ENCODE data around the gene APOL6.

APOL6 gene

DNA sequence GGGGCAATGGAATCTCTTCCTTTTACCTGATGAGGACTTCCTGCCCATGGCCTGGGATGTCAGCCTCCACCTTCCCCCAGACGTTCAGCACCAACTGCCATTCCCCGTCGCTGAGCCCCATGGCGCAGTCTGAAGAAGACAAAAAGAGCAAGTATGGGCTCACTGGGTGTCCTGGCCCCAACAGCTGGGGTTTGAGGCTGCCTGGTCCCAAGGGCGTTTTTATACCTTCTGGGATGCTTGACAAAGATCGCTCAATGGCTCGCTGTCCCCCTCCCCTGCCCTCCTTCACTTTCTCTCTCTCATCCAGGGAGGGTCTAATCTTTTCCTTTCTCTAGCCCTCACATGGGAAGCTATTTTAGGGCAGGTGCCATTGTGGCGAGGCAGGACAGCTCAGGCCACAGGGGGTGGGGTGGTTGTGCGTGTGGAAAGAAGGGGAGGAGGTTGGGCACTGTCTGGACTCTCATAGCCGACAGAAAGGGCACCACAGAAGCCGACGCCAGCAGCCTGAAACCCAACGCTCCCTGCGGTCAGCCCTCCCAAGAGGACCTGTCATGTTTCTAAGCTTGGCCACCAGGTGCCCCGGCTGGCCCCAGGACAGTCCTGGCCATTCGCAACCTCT lies 31.0 kb upstream of the APOL6 start, which contains the start of gene MB:
TSS of gene MB (minus strand) at position 193 of the 619 bp plus-strand sequence. CDS start at position 121, 72 bp downstream.
- Histone ChIP-seq H2BK5ac (ENCODE audit: low read depth, low read length, poor library complexity, severe bottlenecking) (no peak within 1 kb of the TSS), H3K9me3 (ENCODE audit: control insufficient read depth, low read length) (no peaks in the 10 kb centered on the region), H3K4me1 (ENCODE audit: control insufficient read depth, insufficient read depth, low read depth, low read length) (peaks cover 5% of the 10 kb centered on the region), H3K9ac (ENCODE audit: low read length) (no peak within 1 kb of the TSS), H3K79me1 (replicated peaks; ENCODE audit: low read length, poor library complexity, severe bottlenecking) (no peaks in the 10 kb centered on the region), H3K4me3 (ENCODE audit: insufficient read depth in 1 of 2, low read depth in 1 of 2, low read length in 2 of 2) (no peak within 1 kb of the TSS), H3K27ac (ENCODE audit: low read length, poor library complexity, severe bottlenecking) (no peak within 1 kb of the TSS), H4K8ac (ENCODE audit: low read length) (no peak within 1 kb of the TSS), H2BK120ac (ENCODE audit: low read depth, low read length) (no peak within 1 kb of the TSS), H3K14ac (ENCODE audit: low read length in 2 of 2) (no peak within 1 kb of the TSS), H2BK12ac (ENCODE audit: low read length in 2 of 2) (no peak within 1 kb of the TSS), H3K23ac (ENCODE audit: low read length in 2 of 2) (no peak within 1 kb of the TSS), H4K91ac (ENCODE audit: low read length) (no peak within 1 kb of the TSS), H3K36me3 (ENCODE audit: control insufficient read depth in 1 of 2, insufficient read depth in 2 of 2, low read depth in 1 of 2, low read length in 2 of 2) (no peaks in the 10 kb centered on the region), H3K27me3 (ENCODE audit: control insufficient read depth in 1 of 2, insufficient read depth in 1 of 2, low read length in 2 of 2) (peaks cover 0 to 29% of the 10 kb centered on the region in 2 experiments), H2BK15ac (ENCODE audit: low read depth, poor library complexity, severe bottlenecking) (no peak within 1 kb of the TSS), H3K18ac (ENCODE audit: low read depth in 1 of 2, low read length in 2 of 2) (no peak within 1 kb of the TSS), H3K4me2 (ENCODE audit: low read length, poor library complexity, severe bottlenecking) (no peak within 1 kb of the TSS), H2AK5ac (ENCODE audit: low read length, severe bottlenecking) (no peak within 1 kb of the TSS), H3K4ac (ENCODE audit: low read depth in 1 of 2, low read length in 2 of 2) (no peak within 1 kb of the TSS), H2AFZ (ENCODE audit: low read depth, low read length) (no peak within 1 kb of the TSS)
- DNase-seq: no peak
- 81% methylated on average over 15 of the region's 16 CpGs for WGBS

DNA sequence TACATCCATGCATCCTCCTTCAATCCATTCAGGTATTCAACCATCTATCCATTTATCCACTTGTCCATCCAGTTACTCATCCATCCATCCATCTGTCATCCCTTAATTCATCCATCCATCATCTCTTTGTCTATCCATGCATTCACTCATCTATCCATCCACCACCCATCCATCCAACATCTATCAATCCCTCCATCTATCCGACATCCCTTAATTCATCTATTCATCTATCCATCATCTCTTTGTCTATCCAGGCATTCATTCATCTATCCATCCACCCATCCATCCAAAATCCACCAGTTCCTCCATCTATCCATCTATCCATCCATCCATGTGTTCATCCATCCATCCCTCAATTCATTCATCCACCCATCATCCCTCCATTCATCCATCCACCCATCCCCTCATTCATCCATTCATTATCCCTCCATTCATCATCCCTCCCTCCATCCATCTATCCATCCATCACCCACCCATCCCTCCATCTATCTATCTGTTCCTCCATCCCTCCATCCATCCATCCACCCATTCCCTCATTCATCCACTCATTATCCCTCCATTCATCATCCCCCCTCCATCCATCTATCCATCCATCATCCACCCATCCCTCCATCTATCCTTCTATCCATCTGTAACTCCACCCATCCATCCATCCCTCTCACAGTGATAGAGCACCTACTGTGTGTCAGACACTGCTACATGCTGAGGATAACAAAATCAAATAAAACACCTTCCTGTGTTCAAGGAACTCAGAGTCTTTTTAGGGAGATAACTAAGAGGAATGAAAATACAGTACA lies 29.6 kb upstream of the APOL6 start:
- Histone ChIP-seq H3K4me3 (ENCODE audit: insufficient read depth in 1 of 2, low read depth in 1 of 2, low read length in 2 of 2) (no peak overlapping the region), H3K36me3 (ENCODE audit: control insufficient read depth in 1 of 2, insufficient read depth in 2 of 2, low read depth in 1 of 2, low read length in 2 of 2) (no peaks in the 10 kb centered on the region), H3K14ac (ENCODE audit: low read length in 2 of 2) (no peak overlapping the region), H3K4ac (ENCODE audit: low read depth in 1 of 2, low read length in 2 of 2) (no peak overlapping the region), H3K4me1 (ENCODE audit: control insufficient read depth, insufficient read depth, low read depth, low read length) (peaks cover 6% of the 10 kb centered on the region), H3K23ac (ENCODE audit: low read length in 2 of 2) (no peak overlapping the region), H3K18ac (ENCODE audit: low read depth in 1 of 2, low read length in 2 of 2) (no peak overlapping the region), H2BK5ac (ENCODE audit: low read depth, low read length, poor library complexity, severe bottlenecking) (no peak overlapping the region), H2AK5ac (ENCODE audit: low read length, severe bottlenecking) (no peak overlapping the region), H3K79me1 (replicated peaks; ENCODE audit: low read length, poor library complexity, severe bottlenecking) (no peaks in the 10 kb centered on the region), H4K8ac (ENCODE audit: low read length) (no peak overlapping the region), H2AFZ (ENCODE audit: low read depth, low read length) (no peak overlapping the region), H3K27ac (ENCODE audit: low read length, poor library complexity, severe bottlenecking) (no peak overlapping the region), H2BK120ac (ENCODE audit: low read depth, low read length) (no peak overlapping the region), H3K27me3 (ENCODE audit: control insufficient read depth in 1 of 2, insufficient read depth in 1 of 2, low read length in 2 of 2) (peaks cover 0 to 29% of the 10 kb centered on the region in 2 experiments), H2BK12ac (ENCODE audit: low read length in 2 of 2) (no peak overlapping the region), H2BK15ac (ENCODE audit: low read depth, poor library complexity, severe bottlenecking) (no peak overlapping the region), H3K4me2 (ENCODE audit: low read length, poor library complexity, severe bottlenecking) (no peak overlapping the region), H4K91ac (ENCODE audit: low read length) (no peak overlapping the region), H3K9ac (ENCODE audit: low read length) (no peak overlapping the region), H3K9me3 (ENCODE audit: control insufficient read depth, low read length) (no peaks in the 10 kb centered on the region)
- no peak for DNase-seq
- 93% methylated on average over 1 of the region's 1 CpG for WGBS

DNA sequence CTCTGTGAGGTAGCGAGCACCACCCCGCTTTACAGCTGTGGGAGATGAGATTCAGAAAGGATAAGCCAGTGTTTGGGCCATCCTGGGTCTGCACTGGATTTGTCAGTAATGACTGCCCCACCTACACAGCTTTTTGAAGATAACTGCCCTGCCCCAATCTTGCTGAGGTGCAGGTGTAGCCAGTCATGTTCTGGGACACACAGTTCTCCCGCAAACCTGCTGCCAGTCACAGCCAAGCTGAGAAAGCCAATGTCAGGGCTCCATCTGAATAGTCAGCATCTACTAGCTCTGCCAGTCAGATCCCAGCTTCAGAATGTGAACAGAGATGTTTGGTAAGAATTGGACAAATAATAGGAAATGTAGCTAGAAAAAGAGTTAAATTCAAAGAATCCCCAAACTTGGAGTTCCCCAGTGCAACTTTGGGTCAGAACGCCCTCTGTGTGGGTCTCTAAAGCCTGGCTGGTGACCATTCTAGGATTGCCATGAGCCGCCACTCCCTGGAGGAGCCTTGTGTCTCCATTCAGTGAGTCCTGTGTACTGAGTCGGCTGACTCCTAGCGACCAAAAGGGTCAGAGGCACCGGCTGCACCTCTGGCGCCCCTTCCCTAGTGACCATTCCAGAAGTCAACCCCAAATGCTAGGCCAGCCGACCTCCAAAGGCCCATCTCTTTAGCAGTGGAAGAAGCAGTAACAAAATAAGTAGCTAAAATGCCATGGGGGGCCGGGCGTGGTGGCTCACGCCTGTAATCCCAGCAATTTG lies 28.7 kb upstream of the APOL6 start:
- Histone ChIP-seq H3K14ac (ENCODE audit: low read length in 2 of 2) (no peak overlapping the region), H4K91ac (ENCODE audit: low read length) (no peak overlapping the region), H3K4ac (ENCODE audit: low read depth in 1 of 2, low read length in 2 of 2) (no peak overlapping the region), H3K9me3 (ENCODE audit: control insufficient read depth, low read length) (no peaks in the 10 kb centered on the region), H3K4me1 (ENCODE audit: control insufficient read depth, insufficient read depth, low read depth, low read length) (peaks cover 6% of the 10 kb centered on the region), H2BK12ac (ENCODE audit: low read length in 2 of 2) (no peak overlapping the region), H3K4me3 (ENCODE audit: insufficient read depth in 1 of 2, low read depth in 1 of 2, low read length in 2 of 2) (no peak overlapping the region), H3K27ac (ENCODE audit: low read length, poor library complexity, severe bottlenecking) (no peak overlapping the region), H3K36me3 (ENCODE audit: control insufficient read depth in 1 of 2, insufficient read depth in 2 of 2, low read depth in 1 of 2, low read length in 2 of 2) (no peaks in the 10 kb centered on the region), H3K18ac (ENCODE audit: low read depth in 1 of 2, low read length in 2 of 2) (no peak overlapping the region), H3K4me2 (ENCODE audit: low read length, poor library complexity, severe bottlenecking) (no peak overlapping the region), H2BK15ac (ENCODE audit: low read depth, poor library complexity, severe bottlenecking) (no peak overlapping the region), H3K79me1 (replicated peaks; ENCODE audit: low read length, poor library complexity, severe bottlenecking) (no peaks in the 10 kb centered on the region), H3K27me3 (ENCODE audit: control insufficient read depth in 1 of 2, insufficient read depth in 1 of 2, low read length in 2 of 2) (peaks cover 0 to 29% of the 10 kb centered on the region in 2 experiments), H2AK5ac (ENCODE audit: low read length, severe bottlenecking) (no peak overlapping the region), H4K8ac (ENCODE audit: low read length) (no peak overlapping the region), H2BK5ac (ENCODE audit: low read depth, low read length, poor library complexity, severe bottlenecking) (no peak overlapping the region), H2AFZ (ENCODE audit: low read depth, low read length) (no peak overlapping the region), H3K9ac (ENCODE audit: low read length) (no peak overlapping the region), H2BK120ac (ENCODE audit: low read depth, low read length) (no peak overlapping the region), H3K23ac (ENCODE audit: low read length in 2 of 2) (no peak overlapping the region)
- DNase-seq: no peak
- 84% methylated on average over 13 of the region's 13 CpGs for WGBS
